ENCODE results near the gene NPHP4. TPM values are rescaled to one million over a fixed set of nuclear protein-coding genes. Genes with fewer than 3 reads are reported as not detected.

Gene NPHP4
- total and polyA plus RNA-seq, 2 donors (not counting 3 experiments of a cell fraction or from before 2014, with no cell fraction given) = 4.4 to 11.7 TPM

DNA sequence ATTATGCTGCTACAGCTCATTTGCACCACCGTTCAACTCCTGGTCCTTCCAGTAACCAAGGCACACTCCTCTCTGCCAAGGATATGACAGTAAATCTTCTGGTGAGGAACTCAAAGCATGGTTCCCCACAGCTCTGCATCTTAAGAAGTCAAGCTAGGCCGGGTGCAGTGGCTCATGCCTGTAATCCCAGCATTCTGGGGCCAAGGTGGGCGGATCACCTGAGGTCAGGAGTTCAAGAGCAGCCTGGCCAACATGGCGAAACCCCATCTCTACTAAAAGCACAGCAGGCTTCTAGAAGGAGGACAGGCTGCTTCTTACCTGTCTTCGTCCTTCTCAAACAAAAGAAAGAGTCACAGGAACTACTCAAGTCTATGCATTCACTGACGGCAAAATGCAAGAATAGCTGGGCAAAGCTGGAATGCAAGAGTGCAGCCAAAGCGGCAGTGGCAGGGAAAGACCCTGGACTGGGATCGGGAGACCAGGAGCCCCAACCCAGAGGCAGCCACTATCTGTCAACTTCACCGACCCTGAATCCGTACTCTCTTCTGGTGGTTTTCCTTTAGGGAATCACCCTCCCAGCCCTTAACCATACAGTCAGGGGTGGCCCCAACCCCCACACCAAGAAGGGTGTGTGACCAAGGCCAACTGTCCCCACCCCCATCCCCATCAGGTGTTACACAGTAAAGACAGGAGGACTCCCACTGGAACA is 75.5 kb downstream of the NPHP4 start:
- Histone ChIP-seq H3K9me3 (replicated peaks; ENCODE audit: control insufficient read depth, insufficient read depth, low read length) (no peaks in the 10 kb centered on the region), H3K79me2 (ENCODE audit: control insufficient read depth, insufficient read depth, low read length) (no peaks in the 10 kb centered on the region), H3K4me1 (ENCODE audit: control insufficient read depth, extremely low read depth, insufficient read depth, low read length) (no peaks in the 10 kb centered on the region), H3K9ac (replicated peaks; ENCODE audit: extremely low read depth, insufficient read depth, low read length) (no peak overlapping the region), H2AFZ (ENCODE audit: low read depth, low read length) (no peak overlapping the region), H4K20me1 (replicated peaks; ENCODE audit: control insufficient read depth, extremely low read depth, insufficient read depth, low read length) (no peaks in the 10 kb centered on the region), H3K27me3 (ENCODE audit: control insufficient read depth in 2 of 2, insufficient read depth in 2 of 2, low read length in 2 of 2) (no peaks in the 10 kb centered on the region), H3K4me3 (replicated peaks in 1 of 3; ENCODE audit: insufficient read depth in 1 of 3, low read depth in 1 of 3, low read length in 3 of 3) (no peak overlapping the region), H3K36me3 (ENCODE audit: control insufficient read depth in 2 of 2, extremely low read depth in 1 of 2, insufficient read depth in 2 of 2, low read length in 2 of 2) (no peaks in the 10 kb centered on the region), H3K27ac (ENCODE audit: insufficient read depth, low read depth, low read length) (no peak overlapping the region), H3K4me2 (ENCODE audit: insufficient read depth, low read length) (no peak overlapping the region), H3K9me1 (replicated peaks; ENCODE audit: control insufficient read depth, extremely low read depth, insufficient read depth, low read length) (no peaks in the 10 kb centered on the region)
- FAIRE-seq (no peak), DNase-seq (ENCODE audit: low read depth, low spot score) (no peak)
- TF ChIP-seq FOS (IDR thresholded peaks at IDR 0.05; ENCODE audit: borderline replicate concordance, insufficient read depth, low read length) (no peak), POLR2A (IDR thresholded peaks at IDR 0.05; ENCODE audit: low read depth, low read length) (no peak), POLR2AphosphoS5 (IDR thresholded peaks at IDR 0.05; ENCODE audit: insufficient read depth, low read depth, low read length) (no peak), GATA2 (IDR thresholded peaks at IDR 0.05; ENCODE audit: insufficient read depth, insufficient read length, low read depth, low read length) (no peak), MYC (IDR thresholded peaks at IDR 0.05; ENCODE audit: low read depth, low read length) (no peak), EZH2 (IDR thresholded peaks at IDR 0.05; ENCODE audit: borderline replicate concordance, low read depth, low read length, severe bottlenecking) (no peak), JUN (IDR thresholded peaks at IDR 0.05; ENCODE audit: borderline replicate concordance, insufficient read depth, insufficient read length, low read depth) (no peak)
- TF ChIP-seq, protein P1, sequence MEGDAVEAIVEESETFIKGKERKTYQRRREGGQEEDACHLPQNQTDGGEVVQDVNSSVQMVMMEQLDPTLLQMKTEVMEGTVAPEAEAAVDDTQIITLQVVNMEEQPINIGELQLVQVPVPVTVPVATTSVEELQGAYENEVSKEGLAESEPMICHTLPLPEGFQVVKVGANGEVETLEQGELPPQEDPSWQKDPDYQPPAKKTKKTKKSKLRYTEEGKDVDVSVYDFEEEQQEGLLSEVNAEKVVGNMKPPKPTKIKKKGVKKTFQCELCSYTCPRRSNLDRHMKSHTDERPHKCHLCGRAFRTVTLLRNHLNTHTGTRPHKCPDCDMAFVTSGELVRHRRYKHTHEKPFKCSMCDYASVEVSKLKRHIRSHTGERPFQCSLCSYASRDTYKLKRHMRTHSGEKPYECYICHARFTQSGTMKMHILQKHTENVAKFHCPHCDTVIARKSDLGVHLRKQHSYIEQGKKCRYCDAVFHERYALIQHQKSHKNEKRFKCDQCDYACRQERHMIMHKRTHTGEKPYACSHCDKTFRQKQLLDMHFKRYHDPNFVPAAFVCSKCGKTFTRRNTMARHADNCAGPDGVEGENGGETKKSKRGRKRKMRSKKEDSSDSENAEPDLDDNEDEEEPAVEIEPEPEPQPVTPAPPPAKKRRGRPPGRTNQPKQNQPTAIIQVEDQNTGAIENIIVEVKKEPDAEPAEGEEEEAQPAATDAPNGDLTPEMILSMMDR (IDR thresholded peaks at IDR 0.05; ENCODE audit: extremely low read depth in 1 of 2, insufficient read depth in 1 of 2, low read depth in 1 of 2, low read length in 2 of 2) = no peak
- TF ChIP-seq, protein P2, sequence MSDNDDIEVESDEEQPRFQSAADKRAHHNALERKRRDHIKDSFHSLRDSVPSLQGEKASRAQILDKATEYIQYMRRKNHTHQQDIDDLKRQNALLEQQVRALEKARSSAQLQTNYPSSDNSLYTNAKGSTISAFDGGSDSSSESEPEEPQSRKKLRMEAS (IDR thresholded peaks at IDR 0.05; ENCODE audit: insufficient read depth, insufficient read length) = no peak
- no TSS peak for BruUV-seq (replicated peaks)
- POLR2A ChIA-PET = no interaction called here
- dilution Hi-C loops (cut with MboI; ENCODE audit: extremely low pct_ligation_motif_present, low sequenced_read_pairs) (no loop called here), intact Hi-C loops (cut with micrococcal nuclease) (loop anchor here (1.0 to 2.0 kb wide), 2 partner anchors 406 to 1264 kb away; no protein-coding TSS in a partner anchor)
- CTCF ChIA-PET = interaction anchor here (1.5 to 4.8 kb wide), 2 partner anchors 59 to 406 kb away, joined by 4 to 45 read pairs; no protein-coding TSS in a partner anchor

All from endothelial cell of umbilical vein (primary cell).